NCI-H2107 treated with DMSO at 0.1 percent for 48 hours (cell line): ENCODE data around the gene CFB.

Source experiments
- DNase-seq: peaks from one replicate; lab custom pipeline; 2025; ENCODE audit not compliant: unreplicated experiment; lab: John Stamatoyannopoulos, UW

Gene CFB

DNA sequence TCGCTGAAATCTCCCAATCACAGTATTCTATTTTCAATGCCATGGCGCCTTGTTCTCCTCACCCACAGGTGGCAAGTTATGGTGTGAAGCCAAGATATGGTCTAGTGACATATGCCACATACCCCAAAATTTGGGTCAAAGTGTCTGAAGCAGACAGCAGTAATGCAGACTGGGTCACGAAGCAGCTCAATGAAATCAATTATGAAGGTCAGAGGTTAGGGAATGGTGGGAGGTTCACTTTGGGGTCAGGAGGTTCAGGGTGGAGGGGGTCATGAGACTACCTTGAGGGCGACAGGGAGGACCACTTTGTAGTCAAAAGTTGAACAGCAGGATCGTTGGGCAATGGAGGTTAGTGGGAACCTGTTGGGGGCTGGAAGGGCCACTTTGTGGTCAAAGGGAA, 2.4 kb downstream of the CFB start:
- DNase-seq = no peak

- DNase-seq = no peak
Measured at GRCh38 chr6:31948753-31949413, 3.0 kb downstream of the CFB start.

GRCh38 chr6:31949926-31950548, 4.1 kb downstream of the CFB start:
- DNase-seq = no peak

GRCh38 chr6:31952140-31952805, 6.4 kb downstream of the CFB start:
- no peak for DNase-seq

DNA sequence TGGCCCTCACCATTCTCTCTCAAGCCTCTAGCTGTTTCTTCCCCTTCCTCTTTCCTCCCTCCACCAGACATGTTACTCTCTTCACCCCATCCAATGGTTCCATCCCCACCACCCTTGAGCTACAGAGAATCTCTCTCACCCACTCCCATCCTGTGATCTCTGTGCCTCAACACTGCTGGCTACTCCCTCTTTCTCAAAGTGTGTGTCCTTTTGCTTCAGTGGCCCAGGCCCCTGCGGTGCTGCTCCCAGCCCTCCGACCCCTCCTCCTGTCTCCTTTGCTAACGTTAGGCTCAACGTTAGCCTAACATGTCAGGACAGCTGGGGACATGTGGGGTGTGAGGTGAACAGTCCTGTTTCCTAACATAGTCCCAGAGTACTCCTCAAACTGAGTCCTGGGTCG, 7.0 kb downstream of the CFB start:
- DNase-seq = no peak

- DNase-seq = no peak
Measured at GRCh38 chr6:31954511-31954910, 8.6 kb downstream of the CFB start.

DNA sequence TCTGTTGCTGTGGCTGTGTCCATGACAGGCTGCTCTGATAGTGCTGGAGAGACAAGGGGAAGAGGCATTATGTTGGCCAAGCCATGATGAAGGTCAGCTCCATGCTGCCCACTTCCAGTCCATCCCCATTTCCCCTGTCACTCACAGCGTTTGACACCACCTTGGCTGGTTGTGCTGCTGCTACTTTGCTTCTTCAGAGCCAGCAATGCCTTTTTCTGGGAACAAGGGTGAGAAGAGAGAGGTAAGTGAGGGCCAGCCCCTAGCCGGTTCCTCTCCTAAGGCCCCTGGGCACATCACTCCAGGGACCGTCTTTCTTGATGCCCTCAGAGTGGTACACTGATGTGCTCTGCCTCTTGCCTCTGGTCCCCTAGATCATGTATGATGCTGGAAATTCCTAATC, 10.9 kb downstream of the CFB start:
- no peak for DNase-seq

- no peak for DNase-seq
Measured at GRCh38 chr6:31958412-31958740, 12.5 kb downstream of the CFB start.

- DNase-seq = peak; percentile 64
Measured at GRCh38 chr6:31958741-31959739, 13.1 kb downstream of the CFB start, which contains the start of the genes NELFE and SKIC2. Gene NELFE, minus strand, starts transcription at chr6:31958971. Its CDS starts 525 bp downstream, at chr6:31958446. Gene SKIC2, plus strand, starts transcription at chr6:31959175. Its CDS starts 18 bp downstream, at chr6:31959193.

DNA sequence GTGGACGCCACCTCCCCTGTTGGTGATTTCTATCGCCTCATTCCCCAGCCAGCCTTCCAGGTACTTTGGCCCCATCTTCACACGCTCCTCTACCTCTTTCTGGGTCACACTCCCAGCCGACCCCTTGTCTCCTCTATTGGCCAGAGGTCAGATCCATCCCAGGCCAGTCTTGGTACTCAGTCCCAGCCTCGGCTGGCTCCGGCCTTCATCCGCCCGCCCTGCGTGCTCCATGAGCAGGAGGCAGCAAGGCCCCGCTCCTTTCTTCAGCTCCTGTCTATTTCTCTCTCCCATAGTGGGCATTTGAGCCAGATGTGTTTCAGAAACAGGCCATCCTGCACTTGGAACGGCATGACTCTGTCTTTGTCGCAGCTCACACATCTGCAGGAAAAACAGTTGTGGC, 15.7 kb downstream of the CFB start:
- DNase-seq = no peak

DNA sequence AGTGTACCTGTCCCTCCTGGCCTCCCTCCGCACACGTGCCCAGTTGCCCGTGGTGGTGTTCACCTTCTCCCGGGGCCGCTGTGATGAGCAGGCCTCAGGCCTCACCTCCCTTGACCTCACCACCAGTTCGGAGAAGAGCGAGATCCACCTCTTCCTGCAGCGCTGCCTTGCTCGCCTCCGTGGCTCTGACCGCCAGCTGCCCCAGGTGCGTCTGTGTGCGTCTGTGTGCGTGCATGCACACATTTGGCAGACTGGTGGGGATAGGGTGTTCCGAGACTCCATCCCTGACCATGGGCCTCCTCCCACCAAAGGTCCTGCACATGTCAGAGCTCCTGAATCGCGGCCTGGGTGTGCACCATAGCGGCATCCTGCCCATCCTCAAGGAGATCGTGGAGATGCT, 18.0 kb downstream of the CFB start:
- no peak for DNase-seq

GRCh38 chr6:31965700-31966099, 19.8 kb downstream of the CFB start:
- no peak for DNase-seq

DNA sequence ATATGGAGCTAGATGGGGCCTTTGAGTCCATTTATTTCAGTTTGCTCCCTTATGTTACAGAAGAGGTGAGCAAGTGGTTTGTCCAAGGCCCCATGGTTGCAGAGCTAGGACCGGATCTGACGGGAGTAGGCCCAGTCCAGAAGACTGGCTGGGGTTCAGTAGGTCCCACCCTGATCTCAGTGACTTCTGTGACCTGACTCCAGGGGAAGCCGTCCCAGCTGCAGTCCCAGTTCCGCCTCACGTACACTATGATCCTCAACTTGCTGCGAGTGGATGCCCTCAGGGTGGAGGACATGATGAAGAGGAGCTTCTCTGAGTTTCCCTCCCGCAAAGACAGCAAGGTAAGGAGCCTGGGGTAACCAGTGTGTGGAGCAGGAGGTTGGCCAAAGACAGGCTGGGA, 20.6 kb downstream of the CFB start:
- no peak for DNase-seq

- DNase-seq = no peak
Measured at GRCh38 chr6:31966997-31967925, 21.4 kb downstream of the CFB start.

DNA sequence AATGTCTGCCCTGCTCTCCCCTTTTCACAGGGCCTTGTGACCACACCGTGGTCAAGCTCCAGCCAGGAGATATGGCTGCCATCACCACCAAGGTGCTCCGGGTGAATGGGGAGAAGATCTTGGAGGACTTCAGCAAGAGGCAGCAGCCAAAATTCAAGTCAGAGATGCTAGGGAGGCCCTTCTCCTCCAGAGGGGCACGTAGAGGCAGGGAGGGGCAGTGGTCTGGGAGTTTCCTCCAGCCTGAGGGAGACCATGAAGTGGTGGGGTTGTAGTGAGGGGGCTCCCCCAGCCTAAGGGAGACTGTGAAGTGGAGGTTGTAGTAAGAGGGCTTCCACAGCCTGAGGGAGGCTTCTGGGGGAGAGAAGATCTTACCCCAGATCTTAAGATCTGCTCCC, 22.0 kb downstream of the CFB start:
- no peak for DNase-seq

GRCh38 chr6:31968326-31968725, 22.4 kb downstream of the CFB start:
- no peak for DNase-seq

DNA sequence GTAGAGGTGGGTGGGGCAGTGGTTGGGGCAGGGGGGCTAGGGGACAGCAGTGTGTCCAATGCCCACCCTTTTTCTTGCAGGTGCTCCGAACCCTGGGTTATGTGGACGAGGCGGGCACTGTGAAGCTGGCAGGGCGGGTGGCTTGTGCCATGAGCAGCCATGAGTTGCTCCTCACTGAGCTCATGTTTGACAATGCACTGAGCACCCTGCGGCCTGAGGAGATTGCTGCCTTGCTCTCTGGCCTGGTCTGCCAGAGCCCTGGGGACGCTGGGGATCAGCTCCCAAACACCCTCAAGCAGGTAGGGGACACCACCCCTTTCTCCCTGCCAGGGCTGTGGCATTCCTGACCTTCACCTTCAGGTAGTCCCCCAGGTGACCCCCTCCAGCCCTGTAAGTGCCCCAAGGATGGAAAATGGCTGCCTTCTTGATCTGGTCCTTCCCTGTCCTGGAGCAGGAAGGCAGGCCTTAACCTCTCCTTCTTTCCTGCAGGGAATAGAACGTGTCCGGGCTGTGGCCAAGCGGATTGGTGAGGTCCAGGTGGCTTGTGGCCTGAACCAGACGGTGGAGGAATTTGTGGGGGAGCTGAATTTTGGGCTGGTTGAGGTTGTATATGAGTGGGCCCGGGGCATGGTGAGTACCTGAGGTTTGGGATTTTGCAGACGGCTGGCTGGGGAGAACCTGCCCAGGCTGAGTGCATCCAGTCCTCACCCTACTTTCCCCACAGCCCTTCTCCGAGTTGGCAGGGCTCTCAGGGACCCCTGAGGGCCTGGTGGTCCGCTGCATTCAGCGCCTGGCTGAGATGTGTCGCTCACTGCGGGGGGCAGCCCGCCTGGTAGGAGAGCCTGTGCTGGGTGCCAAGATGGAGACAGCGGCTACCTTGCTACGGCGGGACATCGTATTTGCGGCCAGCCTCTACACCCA, 23.2 kb downstream of the CFB start:
- no peak for DNase-seq

DNA sequence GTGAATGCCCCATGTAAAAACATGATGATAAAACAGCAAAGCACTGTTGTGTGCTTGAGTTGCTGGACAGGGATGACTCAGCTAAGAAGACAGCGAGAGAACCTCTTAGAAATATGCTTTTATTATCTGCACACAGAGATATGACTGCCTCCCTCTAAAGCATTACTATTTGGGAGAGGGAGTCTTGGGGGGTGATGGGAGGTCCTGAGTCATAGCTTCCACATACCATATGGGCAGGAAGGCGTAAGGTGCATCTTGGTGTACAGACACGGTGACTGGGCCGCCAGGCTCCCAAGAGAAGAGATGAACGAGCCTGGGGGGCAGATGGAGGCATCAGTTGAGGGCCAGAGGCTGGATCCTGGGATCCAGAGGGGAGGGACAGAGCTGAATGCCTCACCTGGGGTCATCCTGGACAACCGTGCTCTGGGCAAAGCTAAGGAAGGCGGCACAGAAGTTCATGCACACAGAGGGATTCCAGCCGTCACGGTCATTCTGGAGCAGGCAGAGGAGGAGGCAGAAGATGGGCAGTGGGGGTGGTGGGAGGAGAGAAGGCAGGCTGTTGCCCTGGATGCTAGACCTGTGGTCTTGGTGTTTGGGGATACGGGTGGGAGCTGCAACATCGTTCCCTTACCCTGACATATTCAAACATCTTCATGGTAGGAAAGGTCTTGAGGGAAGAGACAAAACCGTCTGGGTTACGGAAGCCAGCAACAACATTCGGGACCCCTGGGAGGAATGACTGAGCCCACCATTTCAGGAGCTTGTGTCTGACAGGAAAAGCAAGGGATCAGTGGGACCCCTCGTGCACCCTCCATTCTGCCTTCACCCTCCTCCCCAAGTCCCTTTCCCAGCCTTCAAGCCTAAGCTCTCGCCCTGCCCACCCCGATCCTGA, 24.1 kb downstream of the CFB start:
- no peak for DNase-seq
